Measurements from ENCODE around the gene OBSCN. TPM values are rescaled to one million over a fixed set of nuclear protein-coding genes. Genes with fewer than 3 reads are reported as not detected.
A peak's percentile ranks its signal among the peaks of the same experiment; 100 is the strongest.

The OBSCN gene
- total RNA-seq, 1 experiment from 2014 or later, result 5.6 TPM

GRCh38 chr1:228364706-228365213, 156.9 kb downstream of the OBSCN start:
- no TSS peak for BruUV-seq (replicated peaks)
- no peak overlapping the region for H3K4me3 ChIP-seq (ENCODE audit: low read depth, low read length)
- peaks cover 6% of the 10 kb centered on the region for H3K4me1 Mint-ChIP-seq (ENCODE audit: low read depth, unreplicated experiment)
- no peaks in the 10 kb centered on the region for H3K36me3 ChIP-seq (ENCODE audit: control insufficient read depth, insufficient read depth, low read length)
- POLR2A ChIA-PET, result no interaction called here
- DNase-seq, result peak in 1 of 2 experiments; percentile 26
- no peak overlapping the region for H3K4me3 Mint-ChIP-seq (ENCODE audit: unreplicated experiment)
- H3K9me3 ChIP-seq, result no peaks in the 10 kb centered on the region
- H3K36me3 Mint-ChIP-seq (ENCODE audit: insufficient read depth, unreplicated experiment), result peaks cover 4% of the 10 kb centered on the region
- H3K27me3 ChIP-seq (replicated peaks; ENCODE audit: control insufficient read depth, insufficient read depth, low read length), result no peaks in the 10 kb centered on the region
- H3K4me1 ChIP-seq, result peaks cover 22% of the 10 kb centered on the region
- CTCF ChIA-PET, result no interaction called here
- no peaks in the 10 kb centered on the region for H3K27me3 Mint-ChIP-seq (ENCODE audit: insufficient read depth, unreplicated experiment)
- intact Hi-C loops (cut with micrococcal nuclease; ENCODE audit: unreplicated experiment), result no loop called here
- TF ChIP-seq CTCF (IDR thresholded peaks at IDR 0.05; ENCODE audit: insufficient read depth in 1 of 2, low read depth in 1 of 2, low read length in 1 of 2, severe bottlenecking in 1 of 2, unreplicated experiment in 1 of 2), result no peak
- H3K27ac Mint-ChIP-seq (ENCODE audit: unreplicated experiment), result no peak overlapping the region
- no peaks in the 10 kb centered on the region for H3K9me3 Mint-ChIP-seq (ENCODE audit: unreplicated experiment)

GRCh38 chr1:228365271-228366061, 157.6 kb downstream of the OBSCN start:
- DNase-seq, result peak in 1 of 2 experiments; percentile 26
- H3K4me1 ChIP-seq, result peaks cover 22% of the 10 kb centered on the region
- no peaks in the 10 kb centered on the region for H3K27me3 ChIP-seq (replicated peaks; ENCODE audit: control insufficient read depth, insufficient read depth, low read length)
- no TSS peak for BruUV-seq (replicated peaks)
- no peak overlapping the region for H3K4me3 ChIP-seq (ENCODE audit: low read depth, low read length)
- peaks cover 4% of the 10 kb centered on the region for H3K36me3 Mint-ChIP-seq (ENCODE audit: insufficient read depth, unreplicated experiment)
- H3K9me3 Mint-ChIP-seq (ENCODE audit: unreplicated experiment), result no peaks in the 10 kb centered on the region
- no peak overlapping the region for H3K4me3 Mint-ChIP-seq (ENCODE audit: unreplicated experiment)
- intact Hi-C loops (cut with micrococcal nuclease; ENCODE audit: unreplicated experiment), result no loop called here
- no peak overlapping the region for H3K27ac Mint-ChIP-seq (ENCODE audit: unreplicated experiment)
- no peaks in the 10 kb centered on the region for H3K9me3 ChIP-seq
- H3K4me1 Mint-ChIP-seq (ENCODE audit: low read depth, unreplicated experiment), result peaks cover 6% of the 10 kb centered on the region
- TF ChIP-seq CTCF (IDR thresholded peaks at IDR 0.05; ENCODE audit: insufficient read depth in 1 of 2, low read depth in 1 of 2, low read length in 1 of 2, severe bottlenecking in 1 of 2, unreplicated experiment in 1 of 2), result no peak
- no peaks in the 10 kb centered on the region for H3K27me3 Mint-ChIP-seq (ENCODE audit: insufficient read depth, unreplicated experiment)
- ChIA-PET POLR2A (no interaction called here), CTCF (no interaction called here)
- H3K36me3 ChIP-seq (ENCODE audit: control insufficient read depth, insufficient read depth, low read length), result no peaks in the 10 kb centered on the region

GRCh38 chr1:228366062-228366865, 158.4 kb downstream of the OBSCN start:
- POLR2A ChIA-PET, result no interaction called here
- no peaks in the 10 kb centered on the region for H3K36me3 ChIP-seq (ENCODE audit: control insufficient read depth, insufficient read depth, low read length)
- H3K4me3 Mint-ChIP-seq (ENCODE audit: unreplicated experiment), result no peak overlapping the region

More at GRCh38 chr1:228366062-228366865, 158.4 kb downstream of the OBSCN start:
- no TSS peak for BruUV-seq (replicated peaks)
- H3K36me3 Mint-ChIP-seq (ENCODE audit: insufficient read depth, unreplicated experiment), result peaks cover 4% of the 10 kb centered on the region
- H3K27me3 ChIP-seq (replicated peaks; ENCODE audit: control insufficient read depth, insufficient read depth, low read length), result no peaks in the 10 kb centered on the region
- H3K27ac Mint-ChIP-seq (ENCODE audit: unreplicated experiment), result no peak overlapping the region
- TF ChIP-seq CTCF (IDR thresholded peaks at IDR 0.05; ENCODE audit: insufficient read depth in 1 of 2, low read depth in 1 of 2, low read length in 1 of 2, severe bottlenecking in 1 of 2, unreplicated experiment in 1 of 2), result no peak
- H3K27me3 Mint-ChIP-seq (ENCODE audit: insufficient read depth, unreplicated experiment), result no peaks in the 10 kb centered on the region
- CTCF ChIA-PET, result no interaction called here
- intact Hi-C loops (cut with micrococcal nuclease; ENCODE audit: unreplicated experiment), result no loop called here
- no peak overlapping the region for H3K4me3 ChIP-seq (ENCODE audit: low read depth, low read length)
- H3K4me1 ChIP-seq, result peaks cover 22% of the 10 kb centered on the region
- H3K4me1 Mint-ChIP-seq (ENCODE audit: low read depth, unreplicated experiment), result peaks cover 6% of the 10 kb centered on the region
- no peaks in the 10 kb centered on the region for H3K9me3 ChIP-seq
- DNase-seq, result peak in 1 of 2 experiments; percentile 36
- no peaks in the 10 kb centered on the region for H3K9me3 Mint-ChIP-seq (ENCODE audit: unreplicated experiment)
